IMR-90 (cell line): ENCODE results near the gene GUCA1C. TPM values are rescaled to one million over a fixed set of nuclear protein-coding genes. Genes with fewer than 3 reads are reported as not detected.

Experiments
- ATAC-seq: fragments of 200-7000 bp; cut with Tn5 transposase; 2 replicates; pipeline ENCODE4 v1.9.1; 2020; ENCODE audit warnings: low read depth, mild to moderate bottlenecking, moderate library complexity
- BruUV-seq: library from RNA; stranded (reverse); fragments of 400-500 nt; replicated peaks from 2 replicates; lab custom pipeline; 2021; lab: Mats Ljungman, UMichigan
- CTCF ChIA-PET: fragments of 300-600 bp; formaldehyde crosslinking; extraction: SDS; loops from one replicate; lab custom pipeline; 2021; ENCODE audit warnings: antibody characterized with exemption; lab: Yijun Ruan, JAX
- POLR2A ChIA-PET: fragments of 300-600 bp; sonication (Branson Sonifier 250); formaldehyde crosslinking; loops from one replicate; lab custom pipeline; 2022; ENCODE audit warnings: antibody characterized with exemption; ENCODE audit not compliant: unreplicated experiment; lab: Charles Lee
- DNase-seq: peaks from one replicate; pipeline ENCODE4 v3.0.0; 2013
- H2AFZ ChIP-seq: replicated peaks from 2 replicates; pipeline ENCODE3; 2013; ENCODE audit warnings: low read length, mild to moderate bottlenecking; ENCODE audit not compliant: poor library complexity
- H2AK5ac ChIP-seq: 2 replicates; pipeline ENCODE4 v1.6.1; 2013; ENCODE audit warnings: low read depth, low read length, inconsistent platforms
- H2AK9ac ChIP-seq: replicated peaks from 2 replicates; pipeline ENCODE3; 2013; ENCODE audit warnings: mild to moderate bottlenecking, low read depth, low read length, moderate library complexity; ENCODE audit not compliant: poor library complexity
- H2BK120ac ChIP-seq: 2 replicates; pipeline ENCODE4 v1.6.1; 2013; ENCODE audit warnings: low read depth, low read length, inconsistent platforms
- H2BK15ac ChIP-seq: 3 replicates; pipeline ENCODE4 v1.6.1; 2013; ENCODE audit warnings: low read depth, low read length, inconsistent platforms
- H2BK20ac ChIP-seq: 2 replicates; pipeline ENCODE4 v1.6.1; 2013; ENCODE audit warnings: low read depth, mild to moderate bottlenecking, inconsistent platforms, low read length, moderate library complexity
- H2BK5ac ChIP-seq: 2 replicates; pipeline ENCODE4 v1.6.1; 2013; ENCODE audit warnings: mild to moderate bottlenecking, low read depth, low read length, inconsistent platforms; ENCODE audit not compliant: poor library complexity, severe bottlenecking
- H3K14ac ChIP-seq: replicated peaks from 2 replicates; pipeline ENCODE4 v1.6.1; 2013; ENCODE audit warnings: low read depth, low read length, inconsistent platforms
- H3K18ac ChIP-seq: 2 replicates; pipeline ENCODE4 v1.6.1; 2013; ENCODE audit warnings: low read depth, low read length, control low read depth
- H3K23ac ChIP-seq: 2 replicates; pipeline ENCODE4 v1.6.1; 2013; ENCODE audit warnings: low read depth, low read length, inconsistent platforms
- H3K27ac ChIP-seq: 2 replicates; pipeline ENCODE4 v1.5.1; 2013; ENCODE audit warnings: mild to moderate bottlenecking, control low read depth, low read length; ENCODE audit not compliant: insufficient read depth
- H3K27me3 ChIP-seq: 2 replicates; pipeline ENCODE4 v1.6.1; 2013; ENCODE audit warnings: low read length; ENCODE audit not compliant: control insufficient read depth, insufficient read depth
- H3K36me3 ChIP-seq: 2 replicates; pipeline ENCODE4 v1.6.1; 2013; ENCODE audit warnings: low read length, mixed read lengths; ENCODE audit not compliant: control insufficient read depth, insufficient read depth
- H3K4ac ChIP-seq: 2 replicates; pipeline ENCODE4 v1.6.1; 2013; ENCODE audit warnings: low read depth, low read length, inconsistent platforms
- H3K4me1 ChIP-seq: 2 replicates; pipeline ENCODE4 v1.6.1; 2013; ENCODE audit warnings: low read length, mixed read lengths; ENCODE audit not compliant: control insufficient read depth, insufficient read depth
- H3K4me2 ChIP-seq: 2 replicates; pipeline ENCODE4 v1.6.1; 2013; ENCODE audit warnings: low read depth, mild to moderate bottlenecking, control low read depth, low read length, moderate library complexity
- H3K4me3 ChIP-seq: 2 replicates; pipeline ENCODE4 v1.5.1; 2013; ENCODE audit warnings: low read depth, mild to moderate bottlenecking, control low read depth, low read length, moderate library complexity; ENCODE audit not compliant: insufficient read depth
- H3K56ac ChIP-seq: 2 replicates; pipeline ENCODE4 v1.6.1; 2013; ENCODE audit warnings: low read length, inconsistent platforms; ENCODE audit not compliant: insufficient read depth; ENCODE audit errors: extremely low read depth
- H3K79me1 ChIP-seq, 2 experiments: 2 replicates each; pipeline ENCODE4 v1.6.1; 2013; ENCODE audit warnings: low read length in 2 of 2, inconsistent platforms in 1 of 2, low read depth in 1 of 2
- H3K9ac ChIP-seq: 2 replicates; pipeline ENCODE4 v1.6.1; 2013; ENCODE audit warnings: low read depth, low read length, control low read depth
- H3K9me1 ChIP-seq: 2 replicates; pipeline ENCODE4 v1.6.1; 2013; ENCODE audit warnings: low read length, inconsistent platforms; ENCODE audit not compliant: insufficient read depth
- H3K9me3 ChIP-seq: 2 replicates; pipeline ENCODE4 v1.6.1; 2013; ENCODE audit warnings: low read length; ENCODE audit not compliant: control insufficient read depth, insufficient read depth
- H4K20me1 ChIP-seq: 2 replicates; pipeline ENCODE4 v1.6.1; 2013; ENCODE audit warnings: low read length, inconsistent platforms; ENCODE audit not compliant: insufficient read depth
- H4K5ac ChIP-seq: 2 replicates; pipeline ENCODE4 v1.6.1; 2013; ENCODE audit warnings: mild to moderate bottlenecking, low read depth, low read length, control low read depth
- H4K8ac ChIP-seq, 2 experiments: 2 replicates each; pipeline ENCODE4 v1.6.1; 2013; ENCODE audit warnings: low read depth in 2 of 2, low read length in 2 of 2, control low read depth in 1 of 2, inconsistent platforms in 1 of 2
- H4K91ac ChIP-seq: 2 replicates; pipeline ENCODE4 v1.6.1; 2013; ENCODE audit warnings: low read depth, low read length, inconsistent platforms; ENCODE audit not compliant: insufficient read depth
- BHLHE40 ChIP-seq: fragments of 150-350 bp; IDR thresholded peaks from 2 replicates; pipeline ENCODE4 v1.6.1; 2016; ENCODE audit warnings: mild to moderate bottlenecking, low read depth, low read length
- CEBPB ChIP-seq: IDR thresholded peaks from 2 replicates; pipeline ENCODE4 v1.6.1; 2012; ENCODE audit warnings: low read depth, low read length, improper control_type of control experiment
- ELK1 ChIP-seq: fragments of 150-350 bp; IDR thresholded peaks from 2 replicates; pipeline ENCODE4 v1.6.1; 2016; ENCODE audit warnings: low read depth, mild to moderate bottlenecking, low read length, moderate library complexity, borderline replicate concordance
- MAFK ChIP-seq: IDR thresholded peaks from 2 replicates; pipeline ENCODE4 v1.6.1; 2012; ENCODE audit warnings: low read depth, low read length, improper control_type of control experiment
- MAZ ChIP-seq: IDR thresholded peaks from 2 replicates; pipeline ENCODE4 v1.6.1; 2012; ENCODE audit warnings: low read depth, mild to moderate bottlenecking, low read length, improper control_type of control experiment, moderate library complexity, borderline replicate concordance
- MXI1 ChIP-seq: IDR thresholded peaks from 2 replicates; pipeline ENCODE4 v1.6.1; 2012; ENCODE audit warnings: low read depth, mild to moderate bottlenecking, low read length, moderate library complexity, borderline replicate concordance
- RAD21 ChIP-seq: IDR thresholded peaks from 2 replicates; pipeline ENCODE4 v1.6.1; 2012; ENCODE audit warnings: low read length, improper control_type of control experiment
- RCOR1 ChIP-seq: IDR thresholded peaks from 2 replicates; pipeline ENCODE4 v1.6.1; 2012; ENCODE audit warnings: mild to moderate bottlenecking, low read length, improper control_type of control experiment; ENCODE audit not compliant: insufficient replicate concordance
- RFX5 ChIP-seq: IDR thresholded peaks from 2 replicates; pipeline ENCODE4 v1.8.0; 2012; ENCODE audit warnings: low read depth, mild to moderate bottlenecking, low read length, moderate library complexity
- SMC3 ChIP-seq: fragments of 150-350 bp; IDR thresholded peaks from 2 replicates; pipeline ENCODE4 v1.6.1; 2016; ENCODE audit warnings: low read depth, mild to moderate bottlenecking, antibody characterized with exemption, low read length, moderate library complexity
- WGBS, 2 experiments: methylation state at CpG; one replicate each; pipeline versions ENCODE4 v1.1.5 to v1.1.7; 2013; ENCODE audit warnings: missing lambda C conversion rate in 2 of 2; ENCODE audit not compliant: insufficient read length in 1 of 2; ENCODE audit errors: extremely low coverage in 2 of 2; 5-methylcytosine and 5-hydroxymethylcytosine counted together
- dilution Hi-C: fragments of 300-500 bp; cut with HindIII; formaldehyde crosslinking; loops from one replicate; pipeline ENCODE4 v1.14.3; 2018; ENCODE audit warnings: low sequenced_read_pairs; ENCODE audit not compliant: unreplicated experiment
- in situ Hi-C: fragments of 300-500 bp; cut with MboI; formaldehyde crosslinking; loops from 3 replicates; pipeline ENCODE4 v1.14.3; 2019; ENCODE audit warnings: low sequenced_read_pairs, inconsistent platforms, mixed read lengths
- intact Hi-C: fragments of 100-400 bp; cut with micrococcal nuclease; formaldehyde crosslinking; loops from 2 replicates; pipeline ENCODE4 v1.10.0; 2022
- polyA plus RNA-seq, 3 experiments: library from polyadenylated mRNA; depleted of rRNA; stranded (reverse); fragments of >200 nt; gene quantifications; 2 replicates each; pipeline ENCODE4 v1.2.3, GENCODE V29; 2012; ENCODE audit warnings: low replicate concordance in 1 of 3
- total RNA-seq: library from RNA; depleted of rRNA; stranded (reverse); fragments of >200 nt; gene quantifications from 2 replicates; pipeline ENCODE4 v1.2.3, GENCODE V29; 2012
- TF ChIP-seq, protein P1 (sequence below): fragments of 150-350 bp; IDR thresholded peaks from 2 replicates; pipeline ENCODE4 v1.6.1; 2017; ENCODE audit warnings: mild to moderate bottlenecking, antibody characterized with exemption, low read length, low read depth
- TF ChIP-seq, protein P2 (sequence below): conservative IDR thresholded peaks from 2 replicates; pipeline ENCODE4 v1.5.1; 2012; ENCODE audit warnings: mild to moderate bottlenecking, low read depth, low read length, improper control_type of control experiment

The GUCA1C gene
- total and polyA plus RNA-seq, 2 of the 4 experiments (the other 2 are of a cell fraction): not detected

DNA sequence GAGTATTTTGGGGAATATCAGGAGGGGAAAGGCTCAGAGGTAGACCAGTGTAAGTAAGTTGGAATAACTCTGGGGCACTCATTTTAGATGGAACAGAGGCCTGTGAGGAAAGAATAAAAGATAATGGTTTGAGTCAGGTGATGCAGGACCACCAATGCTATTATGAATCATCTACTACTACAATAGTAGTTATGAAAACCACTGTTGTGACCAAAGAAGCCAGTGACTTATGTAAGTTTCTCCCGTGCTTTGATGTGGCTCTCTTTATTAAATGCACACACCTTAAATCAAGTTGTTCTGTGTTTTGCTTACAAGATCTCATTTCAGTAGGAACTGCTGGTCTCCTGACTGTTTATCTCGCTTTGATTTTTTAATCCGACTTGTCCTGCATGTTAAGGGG lies 13.1 kb upstream of the GUCA1C start:
- no peak overlapping the region for H3K14ac ChIP-seq
- CTCF ChIA-PET: no interaction called here
- DNase-seq: no peak

More for the DNA sequence above, 13.1 kb upstream of the GUCA1C start:
- Histone ChIP-seq H3K4me3 (no peak overlapping the region), H3K27ac (no peak overlapping the region), H3K27me3 (no peaks in the 10 kb centered on the region), H3K56ac (no peak overlapping the region), H4K8ac (no peak overlapping the region), H3K23ac (no peak overlapping the region), H3K4ac (no peak overlapping the region), H3K4me1 (no peaks in the 10 kb centered on the region), H3K9ac (no peak overlapping the region), H2BK15ac (no peak overlapping the region), H2BK20ac (no peak overlapping the region), H3K36me3 (no peaks in the 10 kb centered on the region), H2AK5ac (no peak overlapping the region), H3K9me3 (no peaks in the 10 kb centered on the region), H2AK9ac (no peak overlapping the region), H4K20me1 (no peaks in the 10 kb centered on the region), H3K4me2 (no peak overlapping the region), H2AFZ (no peak overlapping the region), H4K5ac (no peak overlapping the region), H3K79me1 (no peaks in the 10 kb centered on the region), H3K9me1 (no peaks in the 10 kb centered on the region), H3K18ac (no peak overlapping the region), H2BK120ac (no peak overlapping the region), H4K91ac (no peak overlapping the region), H2BK5ac (no peak overlapping the region)
- POLR2A ChIA-PET: no interaction called here
- no TSS peak for BruUV-seq
- intact Hi-C loops (no loop called here), dilution Hi-C loops (no loop called here), in situ Hi-C loops (no loop called here)
- ATAC-seq: no peak
- no CpG with 5 or more reads among the region's 3 CpGs for WGBS, 2 experiments
- TF ChIP-seq BHLHE40 (no peak), MAFK (no peak), ELK1 (no peak), RFX5 (no peak), SMC3 (no peak), MXI1 (no peak), RAD21 (no peak), MAZ (no peak), CEBPB (no peak), RCOR1 (no peak)
- TF ChIP-seq, protein P1, sequence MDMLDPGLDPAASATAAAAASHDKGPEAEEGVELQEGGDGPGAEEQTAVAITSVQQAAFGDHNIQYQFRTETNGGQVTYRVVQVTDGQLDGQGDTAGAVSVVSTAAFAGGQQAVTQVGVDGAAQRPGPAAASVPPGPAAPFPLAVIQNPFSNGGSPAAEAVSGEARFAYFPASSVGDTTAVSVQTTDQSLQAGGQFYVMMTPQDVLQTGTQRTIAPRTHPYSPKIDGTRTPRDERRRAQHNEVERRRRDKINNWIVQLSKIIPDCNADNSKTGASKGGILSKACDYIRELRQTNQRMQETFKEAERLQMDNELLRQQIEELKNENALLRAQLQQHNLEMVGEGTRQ: no peak
- TF ChIP-seq, protein P2, sequence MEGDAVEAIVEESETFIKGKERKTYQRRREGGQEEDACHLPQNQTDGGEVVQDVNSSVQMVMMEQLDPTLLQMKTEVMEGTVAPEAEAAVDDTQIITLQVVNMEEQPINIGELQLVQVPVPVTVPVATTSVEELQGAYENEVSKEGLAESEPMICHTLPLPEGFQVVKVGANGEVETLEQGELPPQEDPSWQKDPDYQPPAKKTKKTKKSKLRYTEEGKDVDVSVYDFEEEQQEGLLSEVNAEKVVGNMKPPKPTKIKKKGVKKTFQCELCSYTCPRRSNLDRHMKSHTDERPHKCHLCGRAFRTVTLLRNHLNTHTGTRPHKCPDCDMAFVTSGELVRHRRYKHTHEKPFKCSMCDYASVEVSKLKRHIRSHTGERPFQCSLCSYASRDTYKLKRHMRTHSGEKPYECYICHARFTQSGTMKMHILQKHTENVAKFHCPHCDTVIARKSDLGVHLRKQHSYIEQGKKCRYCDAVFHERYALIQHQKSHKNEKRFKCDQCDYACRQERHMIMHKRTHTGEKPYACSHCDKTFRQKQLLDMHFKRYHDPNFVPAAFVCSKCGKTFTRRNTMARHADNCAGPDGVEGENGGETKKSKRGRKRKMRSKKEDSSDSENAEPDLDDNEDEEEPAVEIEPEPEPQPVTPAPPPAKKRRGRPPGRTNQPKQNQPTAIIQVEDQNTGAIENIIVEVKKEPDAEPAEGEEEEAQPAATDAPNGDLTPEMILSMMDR: no peak
